Testis (tissue), 2 donors: ENCODE measurements around the gene RSAD2.

Source experiments
- POLR2A ChIP-seq: fragments of 450-650 bp; IDR thresholded peaks from one replicate; pipeline ENCODE4 v1.6.1; 2017; ENCODE audit warnings: antibody characterized with exemption, mild to moderate bottlenecking, moderate library complexity
- TF ChIP-seq, protein P1 (sequence below), 3 experiments: fragments of 450-650 bp in 2 of 3; fragments of 200-600 bp in 1 of 3; sonication (generic) in 1 of 3; IDR thresholded peaks; one replicate each; pipeline ENCODE4 v1.5.1; 2016 to 2019; ENCODE audit warnings: antibody characterized with exemption in 3 of 3, mild to moderate bottlenecking in 2 of 3, moderate library complexity in 1 of 3

DNA sequence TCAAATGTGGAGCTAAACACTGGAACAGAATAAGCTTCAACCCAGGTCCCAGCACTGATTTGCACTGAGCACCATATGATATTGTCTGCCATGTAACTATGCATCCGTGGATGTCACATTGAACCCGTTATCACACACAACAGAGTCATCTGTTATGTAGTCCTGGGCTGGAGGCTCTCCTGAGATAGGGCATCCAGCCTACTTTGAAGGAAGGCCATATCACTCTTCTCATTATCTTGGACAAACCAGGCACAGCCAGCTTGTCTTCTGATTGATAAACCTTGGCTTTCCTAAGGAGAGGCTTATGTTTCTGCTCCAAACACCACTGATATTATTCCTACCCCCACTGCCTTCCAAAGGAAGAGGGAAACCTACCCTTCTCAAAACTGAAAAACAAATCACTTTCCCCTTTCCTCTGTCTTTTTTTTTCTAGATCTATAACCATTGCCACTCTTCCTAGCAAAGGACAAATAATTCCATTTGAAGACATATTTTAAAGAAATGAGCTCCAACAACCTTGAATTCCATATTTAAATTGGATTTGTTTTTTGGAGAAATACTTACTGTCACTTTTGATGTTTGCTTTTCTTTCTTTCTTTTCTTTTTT, 16.4 kb downstream of the RSAD2 start:
- TF ChIP-seq, protein P1, sequence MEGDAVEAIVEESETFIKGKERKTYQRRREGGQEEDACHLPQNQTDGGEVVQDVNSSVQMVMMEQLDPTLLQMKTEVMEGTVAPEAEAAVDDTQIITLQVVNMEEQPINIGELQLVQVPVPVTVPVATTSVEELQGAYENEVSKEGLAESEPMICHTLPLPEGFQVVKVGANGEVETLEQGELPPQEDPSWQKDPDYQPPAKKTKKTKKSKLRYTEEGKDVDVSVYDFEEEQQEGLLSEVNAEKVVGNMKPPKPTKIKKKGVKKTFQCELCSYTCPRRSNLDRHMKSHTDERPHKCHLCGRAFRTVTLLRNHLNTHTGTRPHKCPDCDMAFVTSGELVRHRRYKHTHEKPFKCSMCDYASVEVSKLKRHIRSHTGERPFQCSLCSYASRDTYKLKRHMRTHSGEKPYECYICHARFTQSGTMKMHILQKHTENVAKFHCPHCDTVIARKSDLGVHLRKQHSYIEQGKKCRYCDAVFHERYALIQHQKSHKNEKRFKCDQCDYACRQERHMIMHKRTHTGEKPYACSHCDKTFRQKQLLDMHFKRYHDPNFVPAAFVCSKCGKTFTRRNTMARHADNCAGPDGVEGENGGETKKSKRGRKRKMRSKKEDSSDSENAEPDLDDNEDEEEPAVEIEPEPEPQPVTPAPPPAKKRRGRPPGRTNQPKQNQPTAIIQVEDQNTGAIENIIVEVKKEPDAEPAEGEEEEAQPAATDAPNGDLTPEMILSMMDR (IDR thresholded peaks at IDR 0.05) = no peak
- no peak for TF ChIP-seq POLR2A
